GM03348 (cell line): ENCODE data around the gene TARP.
"Not testable (repeated sequence)": the region's sequence is repeated elsewhere in the genome, so short reads cannot be mapped to it uniquely, and the experiment has no call there.

Experiments used
- DNase-seq: peaks from one replicate; pipeline ENCODE4 v3.0.0; 2012; ENCODE audit warnings: low spot score

TARP gene

GRCh38 chr7:38262545-38262944 lies 10.9 kb downstream of the TARP start:
- no peak for DNase-seq

GRCh38 chr7:38262026-38262425 lies 11.4 kb downstream of the TARP start:
- DNase-seq: not testable (repeated sequence)

- not testable (repeated sequence) for DNase-seq
Measured at GRCh38 chr7:38261601-38262000, 11.8 kb downstream of the TARP start.

GRCh38 chr7:38259157-38259556 lies 14.3 kb downstream of the TARP start:
- DNase-seq: not testable (repeated sequence)

- no peak for DNase-seq
Measured at GRCh38 chr7:38257350-38257677, 16.1 kb downstream of the TARP start.

GRCh38 chr7:38249849-38250248 lies 23.6 kb downstream of the TARP start:
- DNase-seq: not testable (repeated sequence)

- no peak for DNase-seq
Measured at GRCh38 chr7:38248069-38248567, 25.3 kb downstream of the TARP start.

GRCh38 chr7:38245409-38245977 lies 27.9 kb downstream of the TARP start:
- DNase-seq: no peak

GRCh38 chr7:38244516-38244915 lies 28.9 kb downstream of the TARP start:
- DNase-seq: no peak

- DNase-seq: not testable (repeated sequence)
Measured at GRCh38 chr7:38243345-38243744, 30.1 kb downstream of the TARP start.

- no peak for DNase-seq
Measured at GRCh38 chr7:38242814-38243213, 30.6 kb downstream of the TARP start.

- no peak for DNase-seq
Measured at GRCh38 chr7:38241071-38241470, 32.4 kb downstream of the TARP start.

- not testable (repeated sequence) for DNase-seq
Measured at GRCh38 chr7:38239129-38239528, 34.3 kb downstream of the TARP start.

- no peak for DNase-seq
Measured at GRCh38 chr7:38235606-38236005, 37.8 kb downstream of the TARP start.

GRCh38 chr7:38234759-38235158 lies 38.7 kb downstream of the TARP start:
- DNase-seq: not testable (repeated sequence)

- no peak for DNase-seq
Measured at GRCh38 chr7:38232502-38233366, 40.7 kb downstream of the TARP start.

GRCh38 chr7:38229884-38230642 lies 43.4 kb downstream of the TARP start:
- DNase-seq: no peak

- peak; percentile 13 for DNase-seq
Measured at GRCh38 chr7:38229386-38229785, 44.0 kb downstream of the TARP start.

GRCh38 chr7:38224392-38224791 lies 49.0 kb downstream of the TARP start:
- DNase-seq: no peak

- no peak for DNase-seq
Measured at GRCh38 chr7:38223306-38223705, 50.1 kb downstream of the TARP start.

GRCh38 chr7:38222481-38223096 lies 50.8 kb downstream of the TARP start:
- DNase-seq: peak; percentile 63

- no peak for DNase-seq
Measured at GRCh38 chr7:38220452-38220851, 53.0 kb downstream of the TARP start.
